ENCODE measurements around the gene METTL17.
A peak's percentile ranks its signal among the peaks of the same experiment; 100 is the strongest.
"Not testable (repeated sequence)": the region's sequence is repeated elsewhere in the genome, so short reads cannot be mapped to it uniquely, and the experiment has no call there.

Gene METTL17

GRCh38 chr14:20996521-20996920 lies 6.7 kb downstream of the METTL17 start:
- no peak for DNase-seq (ENCODE audit: low read depth in 4 of 4, low spot score in 1 of 4)

- DNase-seq (ENCODE audit: low read depth in 4 of 4, low spot score in 1 of 4): no peak
Observed at GRCh38 chr14:20997115-20997514, 7.3 kb downstream of the METTL17 start.

- no peak for DNase-seq (ENCODE audit: low read depth in 4 of 4, low spot score in 1 of 4)
Observed at GRCh38 chr14:20997564-20997963, 7.8 kb downstream of the METTL17 start.

- DNase-seq (ENCODE audit: low read depth in 4 of 4, low spot score in 1 of 4): no peak
Observed at GRCh38 chr14:20998139-20998538, 8.4 kb downstream of the METTL17 start.

- DNase-seq (ENCODE audit: low read depth in 4 of 4, low spot score in 1 of 4): no peak
Observed at GRCh38 chr14:20998674-20999366, 9.0 kb downstream of the METTL17 start, which contains the start of gene SLC39A2. SLC39A2 (plus strand) TSS chr14:20999293; CDS start chr14:20999447, 154 bp downstream.

- no peak for DNase-seq (ENCODE audit: low read depth in 4 of 4, low spot score in 1 of 4)
Observed at GRCh38 chr14:20999591-20999990, 9.8 kb downstream of the METTL17 start.

- DNase-seq (ENCODE audit: low read depth in 4 of 4, low spot score in 1 of 4): no peak
Observed at GRCh38 chr14:21001218-21001617, 11.4 kb downstream of the METTL17 start.

GRCh38 chr14:21003788-21004346 lies 14.1 kb downstream of the METTL17 start:
- DNase-seq (ENCODE audit: low read depth in 4 of 4, low spot score in 1 of 4): no peak

GRCh38 chr14:21009721-21010120 lies 19.9 kb downstream of the METTL17 start:
- DNase-seq (ENCODE audit: low read depth in 4 of 4, low spot score in 1 of 4): not testable (repeated sequence)

- no peak for DNase-seq (ENCODE audit: low read depth in 4 of 4, low spot score in 1 of 4)
Observed at GRCh38 chr14:21011136-21011535, 21.4 kb downstream of the METTL17 start.

- DNase-seq (ENCODE audit: low read depth in 4 of 4, low spot score in 1 of 4): peak; percentile 70 to 86 (median 72)
Observed at GRCh38 chr14:21014761-21015190, 25.0 kb downstream of the METTL17 start.

- DNase-seq (ENCODE audit: low read depth in 4 of 4, low spot score in 1 of 4): no peak
Observed at GRCh38 chr14:21015312-21015711, 25.5 kb downstream of the METTL17 start.

GRCh38 chr14:21016413-21017190 lies 26.8 kb downstream of the METTL17 start:
- DNase-seq (ENCODE audit: low read depth in 4 of 4, low spot score in 1 of 4): no peak

- no peak for DNase-seq (ENCODE audit: low read depth in 4 of 4, low spot score in 1 of 4)
Observed at GRCh38 chr14:21017528-21018245, 27.9 kb downstream of the METTL17 start.

- no peak for DNase-seq (ENCODE audit: low read depth in 4 of 4, low spot score in 1 of 4)
Observed at GRCh38 chr14:21018286-21018685, 28.5 kb downstream of the METTL17 start.

GRCh38 chr14:21018781-21019180 lies 29.0 kb downstream of the METTL17 start:
- no peak for DNase-seq (ENCODE audit: low read depth in 4 of 4, low spot score in 1 of 4)

GRCh38 chr14:21019366-21019765 lies 29.6 kb downstream of the METTL17 start:
- DNase-seq (ENCODE audit: low read depth in 4 of 4, low spot score in 1 of 4): no peak

GRCh38 chr14:21020977-21021545 lies 31.3 kb downstream of the METTL17 start:
- DNase-seq (ENCODE audit: low read depth in 4 of 4, low spot score in 1 of 4): no peak

GRCh38 chr14:21022686-21023085 lies 32.9 kb downstream of the METTL17 start:
- no peak for DNase-seq (ENCODE audit: low read depth in 4 of 4, low spot score in 1 of 4)

- DNase-seq (ENCODE audit: low read depth in 4 of 4, low spot score in 1 of 4): no peak
Observed at GRCh38 chr14:21023174-21023573, 33.4 kb downstream of the METTL17 start.

All from stimulated activated CD4-positive, alpha-beta T cell treated with anti-CD3 and anti-CD28 coated beads, Interleukin-1b, Interleukin-23, amount 100 ng/mL, for 24 hours (primary cell).